GM10266 (cell line): ENCODE measurements around the gene GTF3C2.

Experiments
- DNase-seq: peaks from one replicate; pipeline ENCODE4 v3.0.0; 2012; ENCODE audit errors: extremely low spot score
- TF ChIP-seq, protein P1 (sequence below): IDR thresholded peaks from 2 replicates; pipeline ENCODE4 v1.5.1; 2012; ENCODE audit warnings: mild to moderate bottlenecking, low read depth; ENCODE audit not compliant: control insufficient read depth, insufficient read depth; ENCODE audit errors: missing control alignments

Gene GTF3C2

DNA sequence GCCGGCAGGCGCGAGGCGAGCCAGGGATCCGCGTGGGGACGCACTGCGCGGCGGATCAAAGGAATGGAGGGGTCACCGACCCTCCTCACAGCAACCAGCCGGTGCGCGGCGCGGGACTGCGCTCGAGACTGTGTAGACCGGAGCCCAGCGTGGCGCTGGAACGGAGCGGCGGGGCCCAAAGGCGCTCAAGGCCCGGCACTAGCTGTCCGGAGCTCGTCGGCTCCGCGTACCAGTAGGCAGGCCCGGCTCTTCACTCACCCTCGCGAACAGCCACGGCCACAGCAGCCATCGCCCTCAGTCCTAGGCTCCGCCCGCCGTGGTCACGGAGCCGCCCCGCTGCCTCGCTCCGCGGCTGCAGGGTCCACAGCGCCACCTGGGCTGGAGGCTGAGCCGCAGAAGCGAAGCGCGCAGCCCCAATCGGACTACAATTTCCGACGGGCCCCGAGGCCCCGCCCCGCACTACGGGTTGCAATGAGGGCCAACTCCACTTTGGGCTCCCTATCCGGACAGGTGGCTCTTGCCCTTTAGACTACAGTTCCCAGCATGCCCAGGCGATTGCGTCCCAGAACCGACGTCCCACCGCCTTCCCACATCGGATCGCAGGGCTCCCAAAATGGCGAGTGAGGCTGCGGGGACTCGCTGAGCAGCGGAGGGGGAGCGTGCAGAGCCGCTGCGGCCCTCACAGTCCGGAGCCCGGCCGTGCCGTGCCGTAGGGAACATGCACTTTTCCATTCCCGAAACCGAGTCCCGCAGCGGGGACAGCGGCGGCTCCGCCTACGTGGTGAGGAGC, 13.7 kb upstream of the GTF3C2 start, which contains the start of the genes EIF2B4 and SNX17:
EIF2B4 (minus strand) TSS at position 313 of the 790 bp plus-strand sequence; CDS start at position 289, 24 bp downstream.
SNX17 (plus strand) TSS at position 591 of the 790 bp plus-strand sequence; CDS start at position 719, 128 bp downstream.
- TF ChIP-seq, protein P1, sequence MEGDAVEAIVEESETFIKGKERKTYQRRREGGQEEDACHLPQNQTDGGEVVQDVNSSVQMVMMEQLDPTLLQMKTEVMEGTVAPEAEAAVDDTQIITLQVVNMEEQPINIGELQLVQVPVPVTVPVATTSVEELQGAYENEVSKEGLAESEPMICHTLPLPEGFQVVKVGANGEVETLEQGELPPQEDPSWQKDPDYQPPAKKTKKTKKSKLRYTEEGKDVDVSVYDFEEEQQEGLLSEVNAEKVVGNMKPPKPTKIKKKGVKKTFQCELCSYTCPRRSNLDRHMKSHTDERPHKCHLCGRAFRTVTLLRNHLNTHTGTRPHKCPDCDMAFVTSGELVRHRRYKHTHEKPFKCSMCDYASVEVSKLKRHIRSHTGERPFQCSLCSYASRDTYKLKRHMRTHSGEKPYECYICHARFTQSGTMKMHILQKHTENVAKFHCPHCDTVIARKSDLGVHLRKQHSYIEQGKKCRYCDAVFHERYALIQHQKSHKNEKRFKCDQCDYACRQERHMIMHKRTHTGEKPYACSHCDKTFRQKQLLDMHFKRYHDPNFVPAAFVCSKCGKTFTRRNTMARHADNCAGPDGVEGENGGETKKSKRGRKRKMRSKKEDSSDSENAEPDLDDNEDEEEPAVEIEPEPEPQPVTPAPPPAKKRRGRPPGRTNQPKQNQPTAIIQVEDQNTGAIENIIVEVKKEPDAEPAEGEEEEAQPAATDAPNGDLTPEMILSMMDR = peak; percentile 98
- DNase-seq = peak; percentile 96

DNA sequence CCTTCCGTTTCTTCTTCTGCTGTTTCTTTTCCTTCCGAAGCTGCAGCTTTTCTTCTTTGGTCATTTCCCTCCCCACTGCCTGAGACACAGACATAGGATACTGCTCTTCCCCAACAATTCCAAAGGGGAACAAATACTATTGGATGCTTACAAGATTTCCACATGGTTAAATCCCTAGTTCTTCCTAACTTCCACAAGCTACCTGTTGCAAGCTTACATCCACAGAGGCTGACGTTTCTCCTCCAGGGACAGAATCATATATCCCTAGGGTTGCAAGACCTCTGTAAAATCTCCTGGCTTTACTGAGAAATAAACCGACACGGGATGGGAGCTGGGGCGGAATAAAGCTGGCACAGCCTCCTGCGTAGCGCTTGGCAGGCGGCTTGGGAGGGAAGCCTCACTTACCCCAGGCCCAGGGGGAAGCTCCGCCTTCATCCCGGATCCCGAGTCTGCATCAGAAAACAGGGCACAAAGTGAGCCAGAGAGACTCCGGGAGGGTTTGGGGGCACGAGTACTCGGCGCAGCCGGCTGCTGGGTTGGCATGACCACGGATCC, 13.0 kb upstream of the GTF3C2 start:
- TF ChIP-seq, protein P1 = no peak
- peak; percentile 57 for DNase-seq

- TF ChIP-seq, protein P1 = no peak
- no peak for DNase-seq
These were observed 7.4 kb upstream of the GTF3C2 start for GRCh38 chr2:27363933-27364332.

GRCh38 chr2:27362678-27363420, 6.3 kb upstream of the GTF3C2 start:
- TF ChIP-seq, protein P1 = no peak
- DNase-seq = no peak

GRCh38 chr2:27356056-27356381, 545 bp downstream of the GTF3C2 start:
- TF ChIP-seq, protein P1 = no peak
- peak; percentile 65 for DNase-seq

GRCh38 chr2:27354597-27354927, 2.0 kb downstream of the GTF3C2 start:
- no peak for DNase-seq
- TF ChIP-seq, protein P1 = no peak
